GM21381 (cell line): ENCODE measurements around the gene CACTIN.
A peak's percentile ranks its signal among the peaks of the same experiment; 100 is the strongest.
"Not testable (repeated sequence)": the region's sequence is repeated elsewhere in the genome, so short reads cannot be mapped to it uniquely, and the experiment has no call there.

Experiments
- ATAC-seq: cut with Tn5 transposase; IDR thresholded peaks from one replicate; pipeline ENCODE4 v1.9.1; 2021; ENCODE audit warnings: mild to moderate bottlenecking, moderate library complexity; ENCODE audit not compliant: unreplicated experiment

CACTIN gene

GRCh38 chr19:3626473-3627350 lies at the start of gene CACTIN:
TSS of gene CACTIN (minus strand) at chr19:3626790. CDS start at chr19:3626762, 28 bp downstream.
- ATAC-seq, result peak; percentile 86

GRCh38 chr19:3674784-3675543 lies 48.4 kb upstream of the CACTIN start:
- ATAC-seq, result no peak

- no peak for ATAC-seq
Observed at GRCh38 chr19:3673506-3674439, 47.2 kb upstream of the CACTIN start.

- ATAC-seq, result no peak
Observed at GRCh38 chr19:3672993-3673392, 46.4 kb upstream of the CACTIN start.

- no peak for ATAC-seq
Observed at GRCh38 chr19:3672575-3672948, 46.0 kb upstream of the CACTIN start.

GRCh38 chr19:3671680-3672574 lies 45.3 kb upstream of the CACTIN start:
- ATAC-seq, result no peak

- ATAC-seq, result no peak
Observed at GRCh38 chr19:3670796-3671679, 44.4 kb upstream of the CACTIN start.

GRCh38 chr19:3669947-3670795 lies 43.6 kb upstream of the CACTIN start:
- no peak for ATAC-seq

- no peak for ATAC-seq
Observed at GRCh38 chr19:3669082-3669946, 42.7 kb upstream of the CACTIN start.

GRCh38 chr19:3668331-3669081 lies 41.9 kb upstream of the CACTIN start:
- no peak for ATAC-seq

GRCh38 chr19:3667766-3668165 lies 41.2 kb upstream of the CACTIN start:
- ATAC-seq, result no peak

- no peak for ATAC-seq
Observed at GRCh38 chr19:3667037-3667638, 40.5 kb upstream of the CACTIN start.

GRCh38 chr19:3666545-3666856 lies 39.9 kb upstream of the CACTIN start:
- ATAC-seq, result not testable (repeated sequence)

- no peak for ATAC-seq
Observed at GRCh38 chr19:3665681-3666544, 39.3 kb upstream of the CACTIN start.
